Activated CD8-positive, alpha-beta T cell treated with anti-CD3 and anti-CD28 coated beads for 36 hours (primary cell): ENCODE results near the gene PAPOLA. TPM values are rescaled to one million over a fixed set of nuclear protein-coding genes. Genes with fewer than 3 reads are reported as not detected.

Experiments used
- ATAC-seq: fragments of 200-7000 bp; cut with Tn5 transposase; one replicate; pipeline ENCODE4 v1.10.0; 2021; ENCODE audit warnings: mild to moderate bottlenecking, moderate library complexity
- CTCF ChIA-PET: fragments of 350-600 bp; sonication (Branson Sonifier 250); formaldehyde crosslinking; loops from one replicate; lab custom pipeline; 2021; ENCODE audit warnings: antibody characterized with exemption; lab: Charles Lee
- POLR2A ChIA-PET: fragments of 350-600 bp; sonication (Branson Sonifier 250); formaldehyde crosslinking; loops from one replicate; lab custom pipeline; 2021; ENCODE audit warnings: antibody characterized with exemption; lab: Charles Lee
- DNase-seq: peaks from one replicate; pipeline ENCODE4 v3.0.0-alpha.2; 2020
- H3K27ac Mint-ChIP-seq: one replicate; pipeline ENCODE4 v1.8.0; 2021; ENCODE audit warnings: mild to moderate bottlenecking, mixed read lengths
- H3K27me3 Mint-ChIP-seq: one replicate; pipeline ENCODE4 v1.8.0; 2021; ENCODE audit warnings: mixed read lengths
- H3K36me3 Mint-ChIP-seq: one replicate; pipeline ENCODE4 v1.8.0; 2021; ENCODE audit warnings: low read depth, mixed read lengths
- H3K4me1 Mint-ChIP-seq: one replicate; pipeline ENCODE4 v1.8.0; 2021; ENCODE audit warnings: low read depth, mixed read lengths
- H3K4me3 Mint-ChIP-seq: one replicate; pipeline ENCODE4 v1.8.0; 2021; ENCODE audit warnings: mild to moderate bottlenecking, moderate library complexity, mixed read lengths
- H3K9me3 Mint-ChIP-seq: one replicate; pipeline ENCODE4 v1.8.0; 2021; ENCODE audit warnings: mixed read lengths
- intact Hi-C: fragments of 100-400 bp; cut with micrococcal nuclease; formaldehyde crosslinking; loops from one replicate; pipeline ENCODE4 v1.10.0; 2022
- total RNA-seq, 2 experiments: library from RNA; stranded (reverse); gene quantifications; one replicate each; pipeline ENCODE4 v1.2.3, GENCODE V29; 2021
- TF ChIP-seq, protein P1 (sequence below): fragments of 200-600 bp; IDR thresholded peaks from one replicate; pipeline ENCODE4 v1.8.0; 2022; ENCODE audit warnings: antibody characterized with exemption, mild to moderate bottlenecking

PAPOLA gene
- total RNA-seq, 2 experiments from 2014 or later: 176 to 178 TPM

DNA sequence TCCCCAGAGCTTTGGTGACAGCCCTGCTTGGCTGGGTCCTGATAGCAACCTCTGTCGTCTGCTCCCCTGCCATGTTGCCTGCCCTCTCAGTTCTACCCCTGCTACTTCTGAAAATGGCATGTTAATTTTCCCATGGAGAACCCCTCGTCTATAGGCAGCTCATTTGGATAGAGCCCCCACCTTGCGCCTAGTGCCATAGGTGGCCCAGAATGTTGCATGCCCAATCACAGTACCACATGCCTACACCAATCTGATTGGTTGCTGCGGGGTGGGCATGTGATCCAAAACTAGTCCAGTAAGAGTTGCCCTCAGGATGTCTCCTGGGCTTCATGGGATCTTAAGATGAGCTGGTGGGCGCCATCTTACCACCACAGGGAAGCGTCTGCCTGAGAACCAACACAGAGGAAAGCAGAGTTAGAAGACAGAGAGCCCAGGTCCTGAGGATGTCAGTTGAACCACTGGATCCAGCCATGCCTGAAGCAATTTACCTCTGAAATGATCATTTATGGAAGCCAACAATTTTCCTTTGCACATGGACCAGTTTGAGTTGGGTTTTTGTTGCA, 85.7 kb downstream of the PAPOLA start:
- Mint-ChIP-seq H3K27ac (no peak overlapping the region), H3K9me3 (no peaks in the 10 kb centered on the region), H3K27me3 (peaks cover 19% of the 10 kb centered on the region), H3K36me3 (no peaks in the 10 kb centered on the region), H3K4me1 (peaks cover 9% of the 10 kb centered on the region), H3K4me3 (no peak overlapping the region)
- POLR2A ChIA-PET: interaction anchor here (0.7 kb wide), 1 partner anchor 94 kb away, joined by 3 read pairs; no protein-coding TSS in a partner anchor
- TF ChIP-seq, protein P1, sequence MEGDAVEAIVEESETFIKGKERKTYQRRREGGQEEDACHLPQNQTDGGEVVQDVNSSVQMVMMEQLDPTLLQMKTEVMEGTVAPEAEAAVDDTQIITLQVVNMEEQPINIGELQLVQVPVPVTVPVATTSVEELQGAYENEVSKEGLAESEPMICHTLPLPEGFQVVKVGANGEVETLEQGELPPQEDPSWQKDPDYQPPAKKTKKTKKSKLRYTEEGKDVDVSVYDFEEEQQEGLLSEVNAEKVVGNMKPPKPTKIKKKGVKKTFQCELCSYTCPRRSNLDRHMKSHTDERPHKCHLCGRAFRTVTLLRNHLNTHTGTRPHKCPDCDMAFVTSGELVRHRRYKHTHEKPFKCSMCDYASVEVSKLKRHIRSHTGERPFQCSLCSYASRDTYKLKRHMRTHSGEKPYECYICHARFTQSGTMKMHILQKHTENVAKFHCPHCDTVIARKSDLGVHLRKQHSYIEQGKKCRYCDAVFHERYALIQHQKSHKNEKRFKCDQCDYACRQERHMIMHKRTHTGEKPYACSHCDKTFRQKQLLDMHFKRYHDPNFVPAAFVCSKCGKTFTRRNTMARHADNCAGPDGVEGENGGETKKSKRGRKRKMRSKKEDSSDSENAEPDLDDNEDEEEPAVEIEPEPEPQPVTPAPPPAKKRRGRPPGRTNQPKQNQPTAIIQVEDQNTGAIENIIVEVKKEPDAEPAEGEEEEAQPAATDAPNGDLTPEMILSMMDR: no peak
- no peak for DNase-seq
- CTCF ChIA-PET: no interaction called here
- intact Hi-C loops: loop anchor here (10.0 kb wide), 1 partner anchor 137 kb away; no protein-coding TSS in a partner anchor
- ATAC-seq: no peak

DNA sequence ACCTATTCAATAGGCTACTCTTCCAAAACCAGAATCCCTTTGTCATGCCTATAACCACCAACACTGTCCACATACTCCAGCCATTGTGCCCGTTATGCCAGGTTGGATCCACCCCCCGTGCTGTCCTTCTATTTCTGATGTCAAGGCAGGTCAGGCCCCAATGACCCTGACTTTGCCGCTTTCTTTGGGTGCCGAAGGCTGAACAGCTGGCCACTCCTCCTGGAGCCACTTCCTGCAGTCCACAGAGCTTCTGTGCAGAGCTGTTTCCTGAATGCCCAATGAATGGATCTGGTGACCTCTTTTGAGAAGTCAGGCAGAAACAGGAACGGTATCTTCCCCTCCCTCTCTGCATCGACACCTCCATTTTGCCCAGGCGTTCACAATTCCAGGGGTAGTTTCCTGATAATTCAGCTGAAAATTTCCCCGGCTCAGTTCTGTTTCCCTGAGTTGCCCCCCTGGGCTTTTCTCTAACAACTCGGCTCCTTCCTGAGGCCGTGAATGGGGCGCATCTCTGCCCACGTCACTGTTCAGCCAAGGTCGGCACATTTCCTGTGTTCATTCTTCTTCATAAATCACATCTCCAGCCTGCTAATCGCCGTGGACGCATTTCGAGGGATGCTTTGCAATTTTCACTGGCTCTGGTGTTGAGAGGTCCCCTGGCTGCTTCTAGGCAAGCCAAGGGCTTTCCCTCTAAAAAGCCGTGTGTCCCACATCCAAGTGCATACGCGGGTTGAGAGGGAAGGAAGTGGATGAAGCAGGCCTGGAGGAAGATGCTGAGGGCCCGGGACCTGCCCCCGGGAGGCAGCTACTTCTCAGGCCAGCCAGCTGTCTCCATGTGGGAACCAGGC, 86.5 kb downstream of the PAPOLA start:
- Mint-ChIP-seq H3K4me1 (peaks cover 10% of the 10 kb centered on the region), H3K27ac (no peak overlapping the region), H3K27me3 (peaks cover 20% of the 10 kb centered on the region), H3K4me3 (no peak overlapping the region), H3K36me3 (no peaks in the 10 kb centered on the region), H3K9me3 (no peaks in the 10 kb centered on the region)
- no peak for ATAC-seq
- intact Hi-C loops: loop anchor here (10.0 kb wide), 1 partner anchor 136 kb away; no protein-coding TSS in a partner anchor
- POLR2A ChIA-PET: interaction anchor here (0.7 kb wide), 1 partner anchor 94 kb away, joined by 3 read pairs; no protein-coding TSS in a partner anchor
- TF ChIP-seq, protein P1: no peak
- DNase-seq: peak; percentile 22
- CTCF ChIA-PET: interaction anchor here (2.0 kb wide), 1 partner anchor 8 kb away, joined by 7 read pairs; no protein-coding TSS in a partner anchor

- TF ChIP-seq, protein P1: no peak
- Mint-ChIP-seq H3K4me1 (peaks cover 10% of the 10 kb centered on the region), H3K27me3 (peaks cover 23% of the 10 kb centered on the region), H3K27ac (no peak overlapping the region), H3K4me3 (no peak overlapping the region), H3K9me3 (no peaks in the 10 kb centered on the region), H3K36me3 (no peaks in the 10 kb centered on the region)
- ATAC-seq (no peak), DNase-seq (no peak)
- ChIA-PET POLR2A (interaction anchor here (1.0 kb wide), 1 partner anchor 12 kb away, joined by 4 read pairs; no protein-coding TSS in a partner anchor), CTCF (interaction anchor here (2.0 kb wide), 1 partner anchor 9 kb away, joined by 7 read pairs; no protein-coding TSS in a partner anchor)
- intact Hi-C loops: loop anchor here (10.0 kb wide), 1 partner anchor 135 kb away; no protein-coding TSS in a partner anchor
Observed at GRCh38 chr14:96589577-96589976, 87.4 kb downstream of the PAPOLA start.

GRCh38 chr14:96590190-96590864, 88.1 kb downstream of the PAPOLA start:
- no peak for ATAC-seq
- ChIA-PET POLR2A (interaction anchor here (0.6 to 1.0 kb wide), 3 partner anchors 13 to 21 kb away, joined by 3 to 4 read pairs (median 4); no protein-coding TSS in a partner anchor), CTCF (interaction anchor here (2.0 kb wide), 1 partner anchor 10 kb away, joined by 7 read pairs; no protein-coding TSS in a partner anchor)
- H3K4me3 Mint-ChIP-seq: no peak overlapping the region
- H3K9me3 Mint-ChIP-seq: no peaks in the 10 kb centered on the region
- DNase-seq: no peak
- TF ChIP-seq, protein P1: no peak
- peaks cover 21% of the 10 kb centered on the region for H3K27me3 Mint-ChIP-seq
- H3K27ac Mint-ChIP-seq: no peak overlapping the region
- intact Hi-C loops: no loop called here
- H3K4me1 Mint-ChIP-seq: peaks cover 10% of the 10 kb centered on the region
- H3K36me3 Mint-ChIP-seq: no peaks in the 10 kb centered on the region
